Measurements from ENCODE around the gene MAP3K6.

Gene MAP3K6

GRCh38 chr1:27350663-27351540 is 15.9 kb downstream of the MAP3K6 start:
- ChIA-PET POLR2A (interaction anchor here (0.6 kb wide), 1 partner anchor 11 kb away, joined by 3 read pairs; no protein-coding TSS in a partner anchor), CTCF (interaction anchor here (1.2 to 12.1 kb wide), 6 partner anchors 12 to 52 kb away, joined by 3 to 187 read pairs (median 15); partner anchors contain the start of gene MAP3K6)
- no peak for DNase-seq (ENCODE audit: low read depth, low spot score)
- H3K4me3 ChIP-seq (ENCODE audit: low read depth, low read length) = no peak overlapping the region
- peak; percentile 7 for TF ChIP-seq CTCF (IDR thresholded peaks at IDR 0.05; ENCODE audit: insufficient read depth, low read length, missing control alignments)

- POLR2A ChIA-PET = interaction anchor here (0.6 to 2.0 kb wide), 4 partner anchors 12 to 17 kb away, joined by 3 to 9 read pairs (median 4); partner anchors contain the start of gene MAP3K6
- no peak for TF ChIP-seq CTCF (IDR thresholded peaks at IDR 0.05; ENCODE audit: insufficient read depth, low read length, missing control alignments)
- peak overlapping the region; percentile 49 for H3K4me3 ChIP-seq (ENCODE audit: low read depth, low read length)
- CTCF ChIA-PET = interaction anchor here (0.9 to 12.1 kb wide), 12 partner anchors 7 to 259 kb away, joined by 3 to 187 read pairs (median 6); partner anchors contain the start of gene MAP3K6
- no peak for DNase-seq (ENCODE audit: low read depth, low spot score)
These were observed 16.7 kb downstream of the MAP3K6 start for GRCh38 chr1:27349784-27350662.

GRCh38 chr1:27348861-27349783 is 17.6 kb downstream of the MAP3K6 start:
- TF ChIP-seq CTCF (IDR thresholded peaks at IDR 0.05; ENCODE audit: insufficient read depth, low read length, missing control alignments) = no peak
- peak overlapping the region; percentile 49 for H3K4me3 ChIP-seq (ENCODE audit: low read depth, low read length)
- CTCF ChIA-PET = interaction anchor here (0.9 to 12.1 kb wide), 11 partner anchors 8 to 260 kb away, joined by 3 to 187 read pairs (median 7); partner anchors contain the start of gene MAP3K6
- DNase-seq (ENCODE audit: low read depth, low spot score) = no peak
- POLR2A ChIA-PET = interaction anchor here (0.7 to 2.0 kb wide), 3 partner anchors 13 to 17 kb away, joined by 3 to 9 read pairs (median 6); partner anchors contain the start of gene MAP3K6

- POLR2A ChIA-PET = no interaction called here
- TF ChIP-seq CTCF (IDR thresholded peaks at IDR 0.05; ENCODE audit: insufficient read depth, low read length, missing control alignments) = no peak
- CTCF ChIA-PET = interaction anchor here (0.8 to 8.2 kb wide), 7 partner anchors 10 to 43 kb away, joined by 3 to 100 read pairs (median 4); partner anchors contain the start of gene MAP3K6
- H3K4me3 ChIP-seq (ENCODE audit: low read depth, low read length) = no peak overlapping the region
- DNase-seq (ENCODE audit: low read depth, low spot score) = no peak
These were observed 19.7 kb downstream of the MAP3K6 start for GRCh38 chr1:27346991-27347624.

GRCh38 chr1:27346357-27346756 is 20.4 kb downstream of the MAP3K6 start:
- DNase-seq (ENCODE audit: low read depth, low spot score) = no peak
- ChIA-PET CTCF (interaction anchor here (0.8 to 8.2 kb wide), 6 partner anchors 10 to 20 kb away, joined by 3 to 100 read pairs (median 10); partner anchors contain the start of gene MAP3K6), POLR2A (no interaction called here)
- TF ChIP-seq CTCF (IDR thresholded peaks at IDR 0.05; ENCODE audit: insufficient read depth, low read length, missing control alignments) = no peak
- H3K4me3 ChIP-seq (ENCODE audit: low read depth, low read length) = no peak overlapping the region

Data from AG04449 (cell line).